Right lung (tissue), 5 donors: ENCODE data around the gene TXNL4A. TPM values are rescaled to one million over a fixed set of nuclear protein-coding genes. Genes with fewer than 3 reads are reported as not detected.

Source experiments
- DNase-seq, 2 donors: peaks; one replicate each; pipeline ENCODE4 v3.0.0-alpha.2; 2013
- polyA plus RNA-seq, 5 donors: library from polyadenylated mRNA; unstranded; fragments of 120-200 nt; gene quantifications; one replicate each; pipeline versions ENCODE4 v1.2.1 to v1.2.3, GENCODE V29; 2013; ENCODE audit warnings: inconsistent platforms in 1 of 5, low replicate concordance in 1 of 5; ENCODE audit not compliant: insufficient read length in 5 of 5, insufficient read depth in 1 of 5

The TXNL4A gene
- polyA plus RNA-seq, 5 donors, result 62.8 to 72.2 (median 64.1) TPM

DNA sequence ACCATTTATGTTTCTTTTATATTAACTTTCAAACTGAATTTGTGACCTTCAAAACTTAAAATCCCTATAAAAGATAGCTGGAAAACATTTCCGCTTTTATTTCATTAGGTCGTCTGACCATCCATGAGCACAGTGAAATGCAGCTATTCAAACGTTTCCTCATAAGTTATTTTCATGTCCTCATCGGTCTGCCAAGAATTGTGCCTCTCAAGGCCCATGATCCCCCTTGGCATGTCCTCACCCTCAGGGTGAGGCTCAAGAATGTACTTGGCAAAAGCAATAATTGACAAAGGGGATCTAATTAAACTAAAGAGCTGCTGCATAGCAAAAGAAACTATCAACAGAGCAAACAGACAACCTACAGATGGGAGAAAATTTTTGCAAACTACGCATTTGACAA is 49.3 kb downstream of the TXNL4A start:
- DNase-seq, result no peak

DNA sequence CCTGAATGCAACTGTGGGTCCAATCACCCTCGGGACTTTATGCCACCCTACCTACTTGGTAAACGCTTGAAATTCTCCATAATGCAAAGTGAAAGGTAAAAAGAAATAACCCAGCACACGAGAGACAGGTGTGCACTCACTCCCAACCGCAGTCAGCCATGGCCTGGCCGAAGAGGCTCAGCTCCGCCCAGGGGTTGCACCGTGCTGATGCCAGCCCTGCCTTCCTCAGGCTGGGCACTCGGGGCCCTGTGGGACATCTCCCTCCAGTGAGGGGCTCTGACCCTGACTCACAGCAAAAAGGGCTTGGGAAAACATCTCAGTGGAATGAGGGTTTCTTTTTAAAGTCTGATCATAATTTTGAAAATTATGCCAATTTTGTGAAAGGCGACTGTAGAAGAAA is 50.2 kb downstream of the TXNL4A start:
- no peak for DNase-seq

DNA sequence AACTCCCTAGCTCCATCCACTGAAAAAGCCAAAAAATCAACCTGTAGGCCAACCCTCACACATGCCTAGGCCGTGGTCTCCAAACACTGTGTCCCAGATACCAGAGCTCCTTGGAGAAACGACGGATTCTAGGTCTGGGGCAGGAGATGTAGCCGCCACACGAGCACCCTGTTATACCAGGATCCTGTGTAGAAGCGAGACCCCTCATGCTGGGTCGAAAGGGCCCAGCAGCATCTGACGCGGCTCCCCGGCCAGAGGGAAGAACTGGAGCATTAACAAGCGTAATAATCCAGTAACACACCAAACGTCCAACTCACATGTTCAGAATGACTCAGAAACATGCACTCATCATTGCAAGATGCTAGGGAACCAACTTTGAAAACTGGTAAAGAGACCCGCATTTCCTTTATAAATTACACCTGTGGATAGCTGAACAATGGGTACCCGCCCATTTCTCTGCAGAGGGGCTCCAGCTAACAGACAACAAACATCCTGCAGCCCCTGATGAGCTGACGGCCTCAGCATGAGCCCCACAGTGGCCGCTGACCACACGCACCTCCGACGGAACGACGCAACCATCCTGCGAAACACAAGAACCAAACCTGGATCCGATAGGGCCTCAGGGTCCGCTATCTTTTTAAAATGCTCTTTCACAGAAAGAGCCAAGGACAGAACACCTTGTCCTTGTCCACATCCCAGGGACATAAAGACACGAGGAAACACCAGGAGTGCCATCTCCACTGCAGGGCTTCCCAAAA is 51.1 kb downstream of the TXNL4A start:
- DNase-seq, result no peak

GRCh38 chr18:79936641-79937040 is 51.7 kb downstream of the TXNL4A start:
- no peak for DNase-seq

GRCh38 chr18:79935925-79936324 is 52.4 kb downstream of the TXNL4A start:
- DNase-seq, result no peak

DNA sequence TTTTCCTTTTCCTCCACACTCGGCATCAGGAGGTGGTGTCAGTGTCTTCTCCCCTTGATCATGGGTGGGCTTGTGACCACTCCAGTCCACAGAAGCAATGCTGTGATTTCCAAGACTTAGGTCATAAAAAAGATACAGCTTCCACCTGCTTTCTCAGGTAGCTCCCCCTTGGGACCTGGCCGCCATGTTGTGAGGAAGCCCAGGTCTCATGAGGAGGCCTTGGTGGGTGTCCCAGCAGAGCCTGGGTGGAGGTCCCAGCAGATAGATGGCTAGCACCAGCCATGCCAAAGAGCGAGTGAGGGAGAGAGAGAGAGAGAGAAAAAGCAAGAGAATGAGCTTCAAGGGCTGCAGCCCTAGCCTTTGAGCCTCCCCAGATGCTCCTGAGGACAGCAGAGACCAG is 52.9 kb downstream of the TXNL4A start:
- DNase-seq, result no peak

- DNase-seq, result no peak
These were observed 53.3 kb downstream of the TXNL4A start for GRCh38 chr18:79935098-79935480.

DNA sequence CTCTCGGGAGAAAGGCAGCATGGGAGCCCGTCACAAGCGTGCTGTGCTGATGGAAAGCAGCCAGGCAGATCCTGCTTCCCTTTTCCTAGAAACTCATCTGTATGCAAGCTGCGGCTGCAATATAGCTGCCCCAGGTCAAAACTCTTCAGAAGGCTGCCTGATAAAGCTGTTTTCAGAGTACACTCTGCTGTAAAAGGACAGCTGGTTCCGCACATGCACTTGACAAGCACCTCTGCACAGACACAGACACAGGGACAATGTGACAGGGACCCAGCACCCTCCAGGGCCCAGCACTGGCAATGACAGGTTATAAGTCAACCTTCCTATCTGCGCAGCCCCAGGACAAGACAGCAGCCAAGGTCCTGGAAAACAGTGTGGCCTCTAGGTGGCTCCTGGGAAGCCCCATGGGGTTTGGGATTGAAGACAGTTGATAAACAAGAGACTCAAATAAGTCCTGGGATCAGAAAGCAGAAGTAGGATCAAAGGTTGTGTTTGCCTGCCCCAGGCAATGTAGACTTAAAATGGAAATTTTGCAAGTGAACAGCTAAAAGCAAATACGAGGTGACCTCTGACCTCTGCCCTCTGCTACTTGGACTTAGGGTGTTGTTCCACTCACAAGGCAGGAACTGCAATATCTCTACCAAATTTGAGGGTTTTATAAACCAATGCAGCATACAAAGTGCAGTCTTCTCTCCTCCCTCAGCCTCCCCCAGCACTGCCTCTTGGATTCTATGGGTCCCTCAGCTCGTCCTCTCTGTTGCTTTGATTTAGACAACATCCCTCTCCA is 53.9 kb downstream of the TXNL4A start:
- no peak for DNase-seq

DNA sequence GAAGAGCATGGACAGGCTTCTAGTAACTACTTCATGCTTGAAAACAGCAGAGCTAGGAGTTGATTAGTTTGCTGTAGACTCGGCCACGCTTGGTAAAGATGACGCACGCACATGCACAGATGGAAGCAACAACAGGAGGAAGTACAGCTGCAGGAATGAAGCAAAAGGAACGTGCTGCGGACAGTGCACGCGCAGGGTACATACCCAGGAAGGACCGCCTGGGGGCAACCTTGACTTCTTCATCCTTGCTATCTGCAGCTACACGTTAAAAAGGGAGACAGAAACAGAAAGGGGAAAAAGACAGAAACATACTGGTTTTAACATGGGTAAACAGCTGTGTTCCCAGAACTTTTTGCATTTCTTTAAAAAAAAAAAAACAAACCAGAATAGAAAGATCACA is 54.6 kb downstream of the TXNL4A start:
- no peak for DNase-seq

- no peak for DNase-seq
These were observed 55.5 kb downstream of the TXNL4A start for GRCh38 chr18:79932907-79933306.

DNA sequence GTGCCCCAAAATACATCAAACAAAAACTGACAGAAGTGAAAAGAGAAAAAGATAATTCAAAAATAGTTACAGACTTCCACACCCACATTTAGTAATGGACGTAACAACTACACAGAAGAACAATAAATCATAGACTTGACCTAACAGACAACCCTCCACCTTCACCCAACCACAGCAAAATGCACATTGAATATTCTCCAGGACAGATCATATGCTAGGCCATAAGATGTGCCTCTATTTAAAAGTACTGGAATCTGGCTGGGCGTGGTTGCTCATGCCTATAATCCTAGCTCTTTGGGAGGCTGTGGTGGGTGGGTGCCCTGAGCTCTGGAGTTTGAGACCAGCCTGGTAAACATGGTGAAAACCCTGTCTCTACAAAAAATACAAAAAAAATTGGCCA is 56.9 kb downstream of the TXNL4A start:
- no peak for DNase-seq

DNA sequence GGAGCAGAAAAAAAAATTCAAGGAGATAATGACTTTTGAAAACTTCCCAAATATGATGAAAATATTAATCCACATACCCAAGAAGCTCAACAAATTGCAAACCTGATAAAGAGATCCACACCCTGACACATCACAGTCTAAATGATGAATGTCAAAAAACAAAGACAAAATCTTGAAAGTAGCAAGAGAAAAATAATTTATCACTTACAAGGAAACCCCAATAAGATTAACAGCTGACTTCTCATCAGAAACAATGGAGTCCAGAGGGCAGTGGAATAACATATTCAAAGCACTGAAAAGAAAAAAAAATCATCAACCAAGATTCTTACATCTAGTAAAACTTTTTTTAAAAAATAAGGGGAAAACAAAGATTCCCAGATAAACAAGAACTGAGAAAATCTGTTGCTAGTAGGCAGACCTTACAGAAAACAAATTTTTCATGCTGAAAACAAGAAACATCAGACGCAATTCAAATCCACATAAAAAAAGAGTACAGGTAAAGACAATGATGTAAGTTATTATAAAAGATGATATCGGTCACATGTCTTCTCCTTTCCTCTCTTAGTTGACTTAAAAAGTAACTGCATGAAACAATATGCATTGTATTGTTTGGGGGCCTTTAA is 58.2 kb downstream of the TXNL4A start:
- no peak for DNase-seq

GRCh38 chr18:79928563-79928960 is 59.8 kb downstream of the TXNL4A start:
- DNase-seq, result no peak

DNA sequence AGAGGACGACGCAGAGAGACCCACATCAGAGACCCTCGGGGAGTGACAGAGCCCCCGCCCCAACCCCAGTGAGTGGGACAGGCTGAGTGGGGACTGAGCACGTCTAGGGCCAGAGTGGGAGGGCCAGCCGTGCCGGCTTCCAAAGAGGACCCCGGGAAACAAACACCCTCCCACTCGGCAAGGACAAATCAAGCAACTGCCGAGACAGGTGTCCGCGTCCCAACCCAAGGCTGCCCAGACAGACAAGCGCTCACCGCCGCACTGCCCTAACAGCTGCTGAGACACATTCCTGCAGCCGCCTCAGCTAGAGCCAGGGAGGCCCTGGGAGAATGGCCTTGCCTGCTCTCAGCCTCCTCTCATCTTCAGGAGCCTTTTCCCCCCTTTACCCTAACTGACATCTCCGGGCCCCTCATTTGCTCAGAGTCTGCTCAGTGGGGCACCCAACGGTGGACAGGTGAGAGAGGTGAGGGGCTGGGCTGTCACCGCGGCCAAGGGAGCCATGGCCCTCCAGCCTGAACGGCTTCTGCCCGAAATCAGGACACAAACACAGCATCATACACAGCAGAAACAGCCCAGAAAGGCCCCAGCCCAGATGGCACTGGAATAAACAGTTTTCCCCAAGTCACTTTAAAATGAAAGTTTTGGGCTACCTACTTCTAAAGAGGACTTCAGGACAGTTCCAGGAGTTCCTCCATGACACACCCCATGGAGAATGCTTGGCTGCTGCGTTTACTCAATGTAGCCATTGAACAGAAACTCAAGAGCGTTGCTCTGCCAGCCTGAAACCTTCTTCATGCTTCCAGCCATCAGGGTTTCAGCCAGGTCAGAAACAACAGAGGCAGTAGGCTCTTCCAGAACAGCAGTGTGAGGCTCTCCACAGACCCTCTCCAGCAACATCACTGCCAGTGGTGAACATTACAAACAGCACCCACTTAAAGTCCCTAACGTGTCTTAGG is 60.5 kb downstream of the TXNL4A start:
- no peak for DNase-seq

- DNase-seq, result no peak
These were observed 61.4 kb downstream of the TXNL4A start for GRCh38 chr18:79926715-79927606.

- no peak for DNase-seq
These were observed 62.1 kb downstream of the TXNL4A start for GRCh38 chr18:79926306-79926705.

DNA sequence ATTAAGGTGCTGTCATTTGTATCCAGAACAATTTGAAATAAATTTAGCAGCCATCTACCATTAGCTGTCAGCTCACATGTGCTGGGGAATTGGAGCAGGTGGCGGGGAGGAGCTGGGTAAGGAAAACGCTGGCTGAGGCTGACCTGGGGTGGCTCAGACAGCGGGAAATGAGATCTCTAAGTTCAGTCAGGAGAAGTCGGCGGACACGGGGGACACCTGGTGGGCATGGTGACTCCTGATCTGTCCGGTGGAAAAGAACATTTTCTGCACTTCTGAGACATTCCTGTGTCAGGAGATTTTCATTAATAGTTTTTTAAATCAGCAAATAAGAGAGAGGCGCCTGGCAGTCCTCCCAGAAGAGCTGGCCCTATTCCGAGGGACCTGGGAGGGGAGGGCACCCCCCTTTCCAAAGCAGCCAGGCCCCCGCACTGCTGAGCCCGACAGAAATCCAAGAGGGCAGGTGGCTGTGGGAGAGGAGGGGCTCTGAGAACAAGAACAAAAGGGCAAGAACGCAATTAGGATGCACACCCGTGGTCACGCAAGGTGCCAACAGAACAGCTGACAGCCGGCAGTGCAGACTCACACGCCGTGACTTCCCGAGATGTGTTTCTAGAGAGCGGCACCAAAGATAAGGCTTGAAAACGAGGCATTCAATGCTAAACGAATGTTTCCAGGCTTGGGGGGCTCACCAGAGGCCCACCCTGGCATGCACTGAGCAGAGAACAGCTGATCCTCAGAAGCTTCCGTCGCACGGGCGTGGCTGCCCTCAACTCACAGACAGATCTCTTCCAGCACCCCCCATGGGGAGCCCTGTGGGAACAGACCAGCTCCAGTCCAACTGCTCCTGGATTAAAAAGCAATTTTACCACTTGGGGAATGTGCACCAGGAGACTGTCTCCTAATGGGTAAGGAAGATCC is 63.3 kb downstream of the TXNL4A start:
- peak in 1 of 2 donors; percentile 13 for DNase-seq

DNA sequence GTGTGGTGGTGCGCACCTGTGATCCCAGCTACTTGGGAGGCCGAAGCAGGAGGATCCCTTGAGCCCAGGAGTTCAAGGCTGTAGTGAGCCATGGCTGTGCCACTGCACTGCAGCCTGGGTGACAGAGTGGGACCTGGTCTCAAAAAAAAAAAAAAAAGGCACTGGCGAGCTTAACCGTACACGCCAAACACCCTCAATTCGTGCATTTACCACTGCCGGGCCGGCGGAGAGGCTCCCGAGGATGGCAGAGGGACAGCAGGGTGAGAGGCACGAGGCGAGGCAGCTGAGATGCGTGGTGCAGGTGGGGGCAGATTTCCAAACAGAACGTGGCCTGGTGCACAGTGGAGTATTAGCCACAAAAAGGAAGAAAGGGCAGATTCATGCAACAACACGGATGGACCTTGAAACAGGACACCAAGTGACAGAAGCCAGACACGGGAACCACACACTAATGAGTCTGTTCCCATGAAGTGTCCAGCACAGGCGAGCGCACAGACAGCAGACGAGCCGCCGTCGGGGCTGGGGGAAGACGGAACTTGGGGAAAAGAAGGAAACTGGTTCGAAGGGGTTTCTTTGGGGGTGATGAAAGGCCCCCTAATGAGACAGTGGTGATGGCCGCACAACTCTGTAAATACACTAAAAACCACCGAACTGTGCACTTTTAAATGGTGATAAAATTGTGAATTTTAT is 64.3 kb downstream of the TXNL4A start:
- no peak for DNase-seq

DNA sequence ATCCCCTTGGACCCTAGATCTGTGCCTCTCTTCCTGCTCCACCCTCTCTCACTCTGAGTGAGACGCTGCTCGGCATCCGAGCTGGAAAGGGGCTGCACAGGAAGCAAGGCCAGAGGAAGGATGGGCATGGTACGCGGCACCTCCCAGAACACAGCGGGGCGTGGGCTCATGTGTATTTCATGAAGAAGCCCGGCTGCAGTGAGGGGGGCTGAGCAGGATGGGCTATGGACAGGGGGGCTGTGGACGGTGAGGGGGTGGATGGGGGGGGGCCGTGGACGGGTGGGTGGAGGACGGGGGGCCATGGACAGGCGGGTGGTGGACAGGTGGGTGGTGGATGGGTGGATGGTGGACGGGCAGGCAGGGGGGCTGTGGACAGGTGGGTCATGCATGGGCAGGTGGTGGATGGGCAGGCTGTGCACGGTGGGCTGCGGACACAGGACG is 65.4 kb downstream of the TXNL4A start:
- DNase-seq, result no peak
